A549 (cell line): Measurements from ENCODE around the gene MEGF6. TPM values are rescaled to one million over a fixed set of nuclear protein-coding genes. Genes with fewer than 3 reads are reported as not detected.

Experiments
- ATAC-seq, 2 experiments: fragments of 200-7000 bp in 1 of 2; fragments of >200 bp in 1 of 2; cut with Nextera tagmentation in 1 of 2; cut with Tn5 transposase in 1 of 2; 3 replicates each; pipeline versions ENCODE4 v1.8.0 to v1.9.1; 2018 to 2020; ENCODE audit warnings: mild to moderate bottlenecking in 1 of 2, moderate library complexity in 1 of 2
- CTCF ChIA-PET: fragments of 300-600 bp; sonication (Branson Sonifier 250); formaldehyde crosslinking; extraction: SDS; loops from one replicate; lab custom pipeline; 2021; ENCODE audit warnings: antibody characterized with exemption, inconsistent platforms; lab: Yijun Ruan, JAX
- POLR2A ChIA-PET: fragments of 350-600 bp; formaldehyde crosslinking; extraction: SDS; loops from one replicate; lab custom pipeline; 2021; ENCODE audit warnings: antibody characterized with exemption, inconsistent platforms; lab: Yijun Ruan, JAX
- DNase-seq, 2 experiments: peaks; one replicate each; pipeline versions ENCODE4 v3.0.0 to v3.0.0-alpha.2; 2011 to 2016; ENCODE audit warnings: low read depth in 1 of 2, low spot score in 1 of 2
- FAIRE-seq: peaks from 2 replicates; lab custom pipeline; 2011; peaks lifted over from hg19 to GRCh38; lab: Jason Lieb, UNC
- H3K27ac ChIP-seq, 2 experiments: fragments of >200 bp; sonication (Bioruptor Twin); formaldehyde crosslinking; 3 replicates each; pipeline ENCODE4 v1.5.1; 2016 to 2017
- H3K4me1 ChIP-seq: fragments of >200 bp; sonication (Bioruptor Twin); formaldehyde crosslinking; 3 replicates; pipeline ENCODE4 v1.6.1; 2016
- H3K4me2 ChIP-seq: fragments of >200 bp; sonication (Bioruptor Twin); formaldehyde crosslinking; 3 replicates; pipeline ENCODE4 v1.6.1; 2016
- H3K4me3 ChIP-seq: fragments of >200 bp; sonication (Bioruptor Twin); formaldehyde crosslinking; 3 replicates; pipeline ENCODE4 v1.5.1; 2016
- H3K9me3 ChIP-seq: fragments of >200 bp; sonication (Bioruptor Twin); formaldehyde crosslinking; 3 replicates; pipeline ENCODE4 v1.6.1; 2016
- CEBPB ChIP-seq, 2 experiments: fragments of >200 bp in 1 of 2; sonication (Bioruptor Twin) in 1 of 2; formaldehyde crosslinking in 1 of 2; IDR thresholded peaks; 2 replicates each; pipeline ENCODE4 v1.6.1; 2012 to 2016
- CHD2 ChIP-seq: fragments of 150-350 bp; IDR thresholded peaks from 2 replicates; pipeline ENCODE4 v1.6.1; 2014; ENCODE audit warnings: low read length; ENCODE audit not compliant: partially characterized antibody
- EHF ChIP-seq: fragments of 250-450 bp; sonication (Bioruptor Pico); IDR thresholded peaks from 2 replicates; pipeline ENCODE4 v1.5.0; 2020; ENCODE audit warnings: mild to moderate bottlenecking
- EHMT2 ChIP-seq: fragments of 200-600 bp; sonication (generic); IDR thresholded peaks from 2 replicates; pipeline ENCODE4 v1.6.1; 2016; ENCODE audit warnings: antibody characterized with exemption, low read depth, mild to moderate bottlenecking, moderate library complexity
- EP300 ChIP-seq, 2 experiments: fragments of >200 bp; sonication (Bioruptor Twin); formaldehyde crosslinking; IDR thresholded peaks; 2 replicates in 1 of 2; 3 replicates in 1 of 2; pipeline ENCODE4 v1.6.1; 2016 to 2017
- FOSL2 ChIP-seq, 2 experiments: fragments of 450-650 bp in 1 of 2; fragments of >200 bp in 1 of 2; sonication (Bioruptor Twin) in 1 of 2; formaldehyde crosslinking; IDR thresholded peaks; 2 replicates each; pipeline versions ENCODE4 v1.5.0 to v1.6.1; 2016 to 2020; ENCODE audit warnings: mild to moderate bottlenecking in 1 of 2, moderate library complexity in 1 of 2
- FOXS1 ChIP-seq: fragments of 250-450 bp; sonication (Bioruptor Pico); IDR thresholded peaks from 2 replicates; pipeline ENCODE4 v1.5.0; 2020; ENCODE audit warnings: mild to moderate bottlenecking, moderate library complexity
- GATA3 ChIP-seq: IDR thresholded peaks from 2 replicates; pipeline ENCODE4 v1.6.1; 2012; ENCODE audit warnings: borderline replicate concordance
- HDAC2 ChIP-seq: fragments of 200-600 bp; sonication (generic); IDR thresholded peaks from 2 replicates; pipeline ENCODE4 v1.6.1; 2016
- KDM5A ChIP-seq: fragments of 200-600 bp; sonication (generic); IDR thresholded peaks from 2 replicates; pipeline ENCODE4 v1.6.1; 2016; ENCODE audit warnings: antibody characterized with exemption, mild to moderate bottlenecking
- NFE2L2 ChIP-seq: fragments of 150-350 bp; conservative IDR thresholded peaks from 2 replicates; pipeline ENCODE4 v1.6.1; 2014; ENCODE audit warnings: low read length
- RAD21 ChIP-seq, 2 experiments: fragments of >200 bp in 1 of 2; sonication (Bioruptor Twin) in 1 of 2; formaldehyde crosslinking in 1 of 2; IDR thresholded peaks in 1 of 2; conservative IDR thresholded peaks in 1 of 2; 2 replicates in 1 of 2; 3 replicates in 1 of 2; pipeline ENCODE4 v1.6.1; 2012 to 2018; ENCODE audit warnings: inconsistent platforms in 1 of 2
- RCOR1 ChIP-seq: fragments of 150-350 bp; IDR thresholded peaks from 2 replicates; pipeline ENCODE4 v1.6.1; 2014; ENCODE audit warnings: antibody characterized with exemption, low read length, low read depth
- RFX5 ChIP-seq: fragments of 450-650 bp; IDR thresholded peaks from 2 replicates; pipeline ENCODE4 v1.7.1; 2014; ENCODE audit warnings: antibody characterized with exemption, mild to moderate bottlenecking, moderate library complexity
- RNF2 ChIP-seq: fragments of 200-600 bp; sonication (generic); IDR thresholded peaks from 2 replicates; pipeline ENCODE4 v1.6.1; 2016; ENCODE audit warnings: low read depth, mild to moderate bottlenecking, antibody characterized with exemption, moderate library complexity, borderline replicate concordance
- TFCP2L1 ChIP-seq: fragments of 250-450 bp; sonication (Bioruptor Pico); IDR thresholded peaks from 2 replicates; pipeline ENCODE4 v1.5.0; 2021; ENCODE audit warnings: mild to moderate bottlenecking
- ZNF302 ChIP-seq: fragments of 250-450 bp; sonication (Bioruptor Pico); IDR thresholded peaks from 2 replicates; pipeline ENCODE4 v1.9.0; 2021; ENCODE audit warnings: inconsistent platforms, mild to moderate bottlenecking, moderate library complexity
- ZSCAN20 ChIP-seq: fragments of 250-450 bp; sonication (Bioruptor Pico); IDR thresholded peaks from 2 replicates; pipeline ENCODE4 v1.8.0; 2022; ENCODE audit warnings: mild to moderate bottlenecking, moderate library complexity
- WGBS: methylation state at CpG from one replicate; pipeline ENCODE4 v1.1.6; 2017; ENCODE audit errors: missing lambda C conversion rate; 5-methylcytosine and 5-hydroxymethylcytosine counted together
- polyA plus RNA-seq, 4 experiments: library from polyadenylated mRNA; depleted of rRNA in 3 of 4; stranded (reverse); fragments of >200 nt; fragmentation: RNase III in 1 of 4; extraction: RNeasy Plus Mini Kit Qiagen cat#74134 plus additional on column Dnase treatment in 1 of 4; gene quantifications; 2 replicates in 3 of 4; 3 replicates in 1 of 4; pipeline ENCODE4 v1.2.3, GENCODE V29; 2011 to 2017
- TF ChIP-seq, protein P1 (sequence below): fragments of >200 bp; sonication (Bioruptor Twin); formaldehyde crosslinking; IDR thresholded peaks from 2 replicates; pipeline ENCODE4 v1.6.1; 2016
- TF ChIP-seq, protein P2 (sequence below): fragments of 150-350 bp; IDR thresholded peaks from 2 replicates; pipeline ENCODE4 v1.6.1; 2014; ENCODE audit warnings: low read depth, mild to moderate bottlenecking, low read length
- TF ChIP-seq, protein P3 (sequence below): IDR thresholded peaks from 2 replicates; pipeline ENCODE4 v1.6.1; 2012; ENCODE audit warnings: low read depth, borderline replicate concordance
- TF ChIP-seq, protein P4 (sequence below): fragments of >200 bp; sonication (Bioruptor Twin); formaldehyde crosslinking; IDR thresholded peaks from 3 replicates; pipeline ENCODE4 v1.5.1; 2016

The MEGF6 gene
- polyA plus RNA-seq, 2 of the 4 experiments (the other 2 are of a cell fraction) = 0.66 to 13.7 TPM

DNA sequence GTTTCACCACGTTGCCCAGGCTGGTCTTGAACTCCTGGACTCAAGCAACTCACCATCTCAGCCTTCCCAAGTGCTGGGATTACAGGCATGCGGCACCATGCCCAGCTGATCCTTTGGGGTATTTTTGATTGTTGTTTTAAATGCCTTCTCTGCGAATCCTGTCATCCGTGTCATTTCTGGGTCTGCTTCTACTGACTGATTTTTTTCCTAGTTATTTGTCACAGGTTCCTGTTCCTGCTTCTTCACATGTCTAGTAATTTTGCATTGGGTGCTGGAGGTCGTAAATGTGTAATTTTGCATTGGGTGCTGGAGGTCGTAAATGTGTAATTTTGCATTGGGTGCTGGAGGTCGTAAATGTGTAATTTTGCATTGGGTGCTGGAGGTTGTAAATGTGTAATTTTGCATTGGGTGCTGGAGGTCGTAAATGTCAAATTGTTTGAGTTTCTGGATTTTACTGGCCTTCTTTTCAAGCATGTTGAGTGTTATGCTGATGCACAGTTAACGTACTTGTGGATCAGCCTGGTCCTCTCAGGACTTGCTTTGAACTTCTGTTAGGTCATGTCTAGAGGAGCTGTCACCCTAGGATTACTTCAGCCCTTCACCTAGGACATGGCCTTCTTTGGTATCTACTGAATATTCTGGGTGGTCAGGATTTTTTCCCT lies 161.0 kb downstream of the MEGF6 start:
- H3K4me1 ChIP-seq = peaks cover 9% of the 10 kb centered on the region; the same call in 1 of the 3 replicates
- ChIA-PET CTCF (interaction anchor here (0.9 to 3.9 kb wide), 4 partner anchors 22 to 840 kb away, joined by 3 to 102 read pairs (median 4); partner anchors contain the start of gene TPRG1L), POLR2A (no interaction called here)
- no peak overlapping the region for H3K27ac ChIP-seq
- DNase-seq = no peak
- H3K9me3 ChIP-seq = no peaks in the 10 kb centered on the region; the same call in 2 of the 3 replicates
- TF ChIP-seq ZNF302 (CRISPR knock-in tag) (no peak), EP300 (IDR thresholded peaks at IDR 0.05) (no peak), EHMT2 (no peak), NFE2L2 (no peak), EHF (CRISPR knock-in tag) (no peak), HDAC2 (no peak), GATA3 (no peak), RCOR1 (no peak), KDM5A (no peak), CHD2 (no peak)
- TF ChIP-seq, protein P1, sequence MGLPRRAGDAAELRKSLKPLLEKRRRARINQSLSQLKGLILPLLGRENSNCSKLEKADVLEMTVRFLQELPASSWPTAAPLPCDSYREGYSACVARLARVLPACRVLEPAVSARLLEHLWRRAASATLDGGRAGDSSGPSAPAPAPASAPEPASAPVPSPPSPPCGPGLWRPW = no peak
- WGBS = 42% methylated on average over 9 of the region's 9 CpGs
- no peak for ATAC-seq
- H3K4me3 ChIP-seq = no peak overlapping the region
- no peak overlapping the region for H3K4me2 ChIP-seq
- no peak for FAIRE-seq

DNA sequence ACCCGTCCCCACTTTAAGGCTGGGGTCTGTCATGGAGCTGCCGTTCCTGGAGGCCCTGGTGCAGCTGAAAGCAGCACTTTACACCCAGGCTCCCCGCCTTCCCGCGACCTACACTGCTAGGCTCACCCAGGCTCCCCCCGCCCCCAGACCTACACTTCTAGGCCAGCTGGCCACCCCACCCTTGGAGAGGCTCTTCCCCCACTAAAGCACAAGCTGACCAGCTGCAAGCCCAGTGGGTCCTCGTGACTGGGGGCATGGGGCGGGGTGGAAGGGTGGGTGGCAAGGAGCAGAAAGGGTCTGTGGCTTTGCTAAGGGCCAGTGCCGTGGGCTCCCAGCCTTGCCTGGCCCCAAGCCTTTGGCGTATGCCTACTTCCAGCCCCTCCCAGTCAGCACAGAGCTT lies 166.6 kb downstream of the MEGF6 start:
- Histone ChIP-seq H3K27ac (no peak overlapping the region), H3K9me3 (no peaks in the 10 kb centered on the region; the same call in 2 of the 3 replicates), H3K4me2 (no peak overlapping the region), H3K4me3 (no peak overlapping the region), H3K4me1 (no peaks in the 10 kb centered on the region)
- ChIA-PET CTCF (interaction anchor here (0.8 to 1.5 kb wide), 5 partner anchors 8 to 280 kb away, joined by 3 to 12 read pairs (median 3); no protein-coding TSS in a partner anchor), POLR2A (no interaction called here)
- ATAC-seq = no peak
- no peak for TF ChIP-seq CEBPB (IDR thresholded peaks at IDR 0.05)
- no peak for FAIRE-seq
- WGBS = 16% methylated on average over 5 of the region's 10 CpGs
- no peak for DNase-seq

DNA sequence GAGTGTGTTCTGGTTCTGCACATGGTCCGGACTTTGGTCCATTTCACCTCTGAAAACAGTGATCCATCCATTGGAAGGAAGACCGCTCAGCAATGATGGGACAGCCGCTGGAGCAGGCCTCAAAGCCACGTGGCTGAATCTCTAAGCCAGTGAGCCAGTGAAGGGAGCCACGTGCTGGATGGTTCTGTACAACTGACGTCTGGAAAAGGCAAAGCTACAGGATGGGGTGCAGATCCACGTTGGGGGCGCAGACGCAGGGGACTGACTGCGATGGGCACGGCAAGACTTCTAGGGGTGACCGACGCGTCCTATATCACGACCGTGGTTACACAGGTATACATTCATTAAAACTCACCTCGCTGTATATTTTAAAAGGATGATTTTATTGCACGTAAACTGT lies 167.0 kb downstream of the MEGF6 start:
- ATAC-seq (no peak), FAIRE-seq (no peak), DNase-seq (no peak)
- no peaks in the 10 kb centered on the region; the same call in 2 of the 3 replicates for H3K9me3 ChIP-seq
- H3K4me2 ChIP-seq = no peak overlapping the region
- ChIA-PET POLR2A (no interaction called here), CTCF (interaction anchor here (0.8 to 1.5 kb wide), 3 partner anchors 9 to 46 kb away, joined by 3 to 12 read pairs (median 4); no protein-coding TSS in a partner anchor)
- no peak overlapping the region for H3K4me3 ChIP-seq
- H3K4me1 ChIP-seq = no peaks in the 10 kb centered on the region
- 71% methylated on average over 15 of the region's 18 CpGs for WGBS
- TF ChIP-seq FOXS1 (CRISPR knock-in tag) = no peak
- TF ChIP-seq ZSCAN20 (CRISPR knock-in tag) = no peak
- no peak for TF ChIP-seq RFX5
- TF ChIP-seq, protein P2, sequence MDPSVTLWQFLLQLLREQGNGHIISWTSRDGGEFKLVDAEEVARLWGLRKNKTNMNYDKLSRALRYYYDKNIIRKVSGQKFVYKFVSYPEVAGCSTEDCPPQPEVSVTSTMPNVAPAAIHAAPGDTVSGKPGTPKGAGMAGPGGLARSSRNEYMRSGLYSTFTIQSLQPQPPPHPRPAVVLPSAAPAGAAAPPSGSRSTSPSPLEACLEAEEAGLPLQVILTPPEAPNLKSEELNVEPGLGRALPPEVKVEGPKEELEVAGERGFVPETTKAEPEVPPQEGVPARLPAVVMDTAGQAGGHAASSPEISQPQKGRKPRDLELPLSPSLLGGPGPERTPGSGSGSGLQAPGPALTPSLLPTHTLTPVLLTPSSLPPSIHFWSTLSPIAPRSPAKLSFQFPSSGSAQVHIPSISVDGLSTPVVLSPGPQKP = no peak
- TF ChIP-seq, protein P3, sequence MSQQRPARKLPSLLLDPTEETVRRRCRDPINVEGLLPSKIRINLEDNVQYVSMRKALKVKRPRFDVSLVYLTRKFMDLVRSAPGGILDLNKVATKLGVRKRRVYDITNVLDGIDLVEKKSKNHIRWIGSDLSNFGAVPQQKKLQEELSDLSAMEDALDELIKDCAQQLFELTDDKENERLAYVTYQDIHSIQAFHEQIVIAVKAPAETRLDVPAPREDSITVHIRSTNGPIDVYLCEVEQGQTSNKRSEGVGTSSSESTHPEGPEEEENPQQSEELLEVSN = no peak
- TF ChIP-seq, protein P1 = no peak
- no peak for TF ChIP-seq RNF2
- TF ChIP-seq KDM5A = no peak
- TF ChIP-seq TFCP2L1 (CRISPR knock-in tag) = no peak
- TF ChIP-seq FOSL2 (IDR thresholded peaks at IDR 0.05) = no peak
- no peak for TF ChIP-seq FOSL2 (CRISPR knock-in tag; IDR thresholded peaks at IDR 0.05)
- no peak for TF ChIP-seq EP300 (IDR thresholded peaks at IDR 0.05)
- TF ChIP-seq, protein P4, sequence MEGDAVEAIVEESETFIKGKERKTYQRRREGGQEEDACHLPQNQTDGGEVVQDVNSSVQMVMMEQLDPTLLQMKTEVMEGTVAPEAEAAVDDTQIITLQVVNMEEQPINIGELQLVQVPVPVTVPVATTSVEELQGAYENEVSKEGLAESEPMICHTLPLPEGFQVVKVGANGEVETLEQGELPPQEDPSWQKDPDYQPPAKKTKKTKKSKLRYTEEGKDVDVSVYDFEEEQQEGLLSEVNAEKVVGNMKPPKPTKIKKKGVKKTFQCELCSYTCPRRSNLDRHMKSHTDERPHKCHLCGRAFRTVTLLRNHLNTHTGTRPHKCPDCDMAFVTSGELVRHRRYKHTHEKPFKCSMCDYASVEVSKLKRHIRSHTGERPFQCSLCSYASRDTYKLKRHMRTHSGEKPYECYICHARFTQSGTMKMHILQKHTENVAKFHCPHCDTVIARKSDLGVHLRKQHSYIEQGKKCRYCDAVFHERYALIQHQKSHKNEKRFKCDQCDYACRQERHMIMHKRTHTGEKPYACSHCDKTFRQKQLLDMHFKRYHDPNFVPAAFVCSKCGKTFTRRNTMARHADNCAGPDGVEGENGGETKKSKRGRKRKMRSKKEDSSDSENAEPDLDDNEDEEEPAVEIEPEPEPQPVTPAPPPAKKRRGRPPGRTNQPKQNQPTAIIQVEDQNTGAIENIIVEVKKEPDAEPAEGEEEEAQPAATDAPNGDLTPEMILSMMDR = no peak
- TF ChIP-seq RAD21 (conservative IDR thresholded peaks at IDR 0.05 in 1 of 2, IDR thresholded peaks at IDR 0.05 in 1 of 2) = no peak
- H3K27ac ChIP-seq = no peak overlapping the region
